Muscle layer of duodenum (tissue), 2 donors: ENCODE results near the gene PLA2G4B.

Experiments
- H3K27ac ChIP-seq: one replicate; pipeline ENCODE4 v1.7.0; 2013; ENCODE audit warnings: mild to moderate bottlenecking, low read length
- H3K27me3 ChIP-seq: one replicate; pipeline ENCODE4 v1.7.0; 2013; ENCODE audit warnings: low read depth, mild to moderate bottlenecking, control low read depth, low read length
- H3K36me3 ChIP-seq, 2 donors: one replicate each; pipeline ENCODE4 v1.7.0; 2013; ENCODE audit warnings: low read length in 2 of 2, control low read depth in 1 of 2, mild to moderate bottlenecking in 1 of 2; ENCODE audit not compliant: insufficient read depth in 2 of 2, control insufficient read depth in 1 of 2
- H3K4me1 ChIP-seq, 2 donors: one replicate each; pipeline ENCODE4 v1.7.0; 2013; ENCODE audit warnings: low read length in 2 of 2, mild to moderate bottlenecking in 2 of 2, control low read depth in 1 of 2, moderate library complexity in 1 of 2; ENCODE audit not compliant: insufficient read depth in 2 of 2, control insufficient read depth in 1 of 2
- H3K4me3 ChIP-seq, 2 donors: one replicate each; pipeline ENCODE4 v1.7.0; 2013; ENCODE audit warnings: low read length in 2 of 2, low read depth in 1 of 2, mild to moderate bottlenecking in 1 of 2
- H3K9me3 ChIP-seq, 2 donors: one replicate each; pipeline ENCODE4 v1.7.0; 2013; ENCODE audit warnings: low read length in 2 of 2, control low read depth in 1 of 2, mild to moderate bottlenecking in 1 of 2; ENCODE audit not compliant: control insufficient read depth in 1 of 2
- donor health status: healthy.

PLA2G4B gene

GRCh38 chr15:41821831-41822230, 16.8 kb upstream of the PLA2G4B start:
- Histone ChIP-seq H3K4me3 (no peak overlapping the region), H3K9me3 (no peaks in the 10 kb centered on the region), H3K27ac (no peak overlapping the region), H3K27me3 (no peaks in the 10 kb centered on the region), H3K4me1 (no peaks in the 10 kb centered on the region), H3K36me3 (peaks cover 62 to 88% of the 10 kb centered on the region in 2 donors)

GRCh38 chr15:41822471-41822870, 16.2 kb upstream of the PLA2G4B start:
- Histone ChIP-seq H3K36me3 (peaks cover 57 to 81% of the 10 kb centered on the region in 2 donors), H3K27me3 (no peaks in the 10 kb centered on the region), H3K9me3 (no peaks in the 10 kb centered on the region), H3K4me1 (peaks cover 0 to 5% of the 10 kb centered on the region in 2 donors), H3K4me3 (no peak overlapping the region), H3K27ac (no peak overlapping the region)

- H3K36me3 ChIP-seq: peaks cover 52 to 76% of the 10 kb centered on the region in 2 donors
Observed at GRCh38 chr15:41822957-41823356, 15.7 kb upstream of the PLA2G4B start.

GRCh38 chr15:41823502-41823901, 15.1 kb upstream of the PLA2G4B start:
- peaks cover 0 to 7% of the 10 kb centered on the region in 2 donors for H3K4me1 ChIP-seq
- H3K27ac ChIP-seq: no peak overlapping the region
- peaks cover 47 to 71% of the 10 kb centered on the region in 2 donors for H3K36me3 ChIP-seq
- H3K27me3 ChIP-seq: no peaks in the 10 kb centered on the region
- H3K9me3 ChIP-seq: no peaks in the 10 kb centered on the region
- no peak overlapping the region for H3K4me3 ChIP-seq

More at GRCh38 chr15:41822957-41823356, 15.7 kb upstream of the PLA2G4B start:
- H3K27ac ChIP-seq: no peak overlapping the region
- no peaks in the 10 kb centered on the region for H3K27me3 ChIP-seq
- H3K4me1 ChIP-seq: peaks cover 0 to 7% of the 10 kb centered on the region in 2 donors
- H3K9me3 ChIP-seq: no peaks in the 10 kb centered on the region
- no peak overlapping the region for H3K4me3 ChIP-seq

- H3K27me3 ChIP-seq: no peaks in the 10 kb centered on the region
- no peak overlapping the region for H3K4me3 ChIP-seq
- peaks cover 42 to 64% of the 10 kb centered on the region in 2 donors for H3K36me3 ChIP-seq
- H3K27ac ChIP-seq: no peak overlapping the region
- H3K4me1 ChIP-seq: peaks cover 0 to 10% of the 10 kb centered on the region in 2 donors
- H3K9me3 ChIP-seq: no peaks in the 10 kb centered on the region
Observed at GRCh38 chr15:41824062-41824745, 14.4 kb upstream of the PLA2G4B start.

- H3K36me3 ChIP-seq: peaks cover 37 to 55% of the 10 kb centered on the region in 2 donors
- H3K4me1 ChIP-seq: peaks cover 0 to 10% of the 10 kb centered on the region in 2 donors
- H3K27ac ChIP-seq: no peak overlapping the region
- H3K4me3 ChIP-seq: no peak overlapping the region
- no peaks in the 10 kb centered on the region for H3K9me3 ChIP-seq
- no peaks in the 10 kb centered on the region for H3K27me3 ChIP-seq
Observed at GRCh38 chr15:41825145-41825544, 13.5 kb upstream of the PLA2G4B start.

GRCh38 chr15:41825572-41826535, 12.8 kb upstream of the PLA2G4B start:
- H3K27me3 ChIP-seq: no peaks in the 10 kb centered on the region
- no peak overlapping the region for H3K27ac ChIP-seq
- peaks cover 0 to 10% of the 10 kb centered on the region in 2 donors for H3K4me1 ChIP-seq
- H3K4me3 ChIP-seq: no peak overlapping the region
- no peaks in the 10 kb centered on the region for H3K9me3 ChIP-seq
- peaks cover 30 to 49% of the 10 kb centered on the region in 2 donors for H3K36me3 ChIP-seq

GRCh38 chr15:41827290-41827879, 11.3 kb upstream of the PLA2G4B start:
- H3K4me3 ChIP-seq: peak overlapping the region; percentile 61 to 68
- no peak overlapping the region for H3K27ac ChIP-seq
- H3K36me3 ChIP-seq: peaks cover 16 to 42% of the 10 kb centered on the region in 2 donors
- H3K27me3 ChIP-seq: no peaks in the 10 kb centered on the region
- H3K4me1 ChIP-seq: peaks cover 0 to 10% of the 10 kb centered on the region in 2 donors
- H3K9me3 ChIP-seq: no peaks in the 10 kb centered on the region

GRCh38 chr15:41827880-41828806, 10.5 kb upstream of the PLA2G4B start, which contains the start of gene JMJD7:
TSS of gene JMJD7 (plus strand) at chr15:41828092. CDS start at chr15:41828125, 33 bp downstream.
- peaks cover 8 to 35% of the 10 kb centered on the region in 2 donors for H3K36me3 ChIP-seq
- H3K27ac ChIP-seq: peak within 1 kb of the TSS; percentile 76
- peaks cover 0 to 10% of the 10 kb centered on the region in 2 donors for H3K4me1 ChIP-seq
- H3K4me3 ChIP-seq: peak within 1 kb of the TSS; percentile 68 to 74
- H3K27me3 ChIP-seq: no peaks in the 10 kb centered on the region
- no peaks in the 10 kb centered on the region for H3K9me3 ChIP-seq

- peak overlapping the region; percentile 68 to 74 for H3K4me3 ChIP-seq
- peaks cover 0 to 10% of the 10 kb centered on the region in 2 donors for H3K4me1 ChIP-seq
- H3K9me3 ChIP-seq: no peaks in the 10 kb centered on the region
- H3K27ac ChIP-seq: peak overlapping the region; percentile 76
- peaks cover 8 to 29% of the 10 kb centered on the region in 2 donors for H3K36me3 ChIP-seq
- no peaks in the 10 kb centered on the region for H3K27me3 ChIP-seq
Observed at GRCh38 chr15:41828807-41829141, 9.9 kb upstream of the PLA2G4B start.
